Measurements from ENCODE around the gene ATF3.
"Not testable (repeated sequence)": the region's sequence is repeated elsewhere in the genome, so short reads cannot be mapped to it uniquely, and the experiment has no call there.

The ATF3 gene

GRCh38 chr1:212625781-212626450 is 17.4 kb downstream of the ATF3 start:
- no peak for DNase-seq (ENCODE audit: low read depth, low spot score)

- no peak for DNase-seq (ENCODE audit: low read depth, low spot score)
These were observed 19.5 kb downstream of the ATF3 start for GRCh38 chr1:212628046-212628445.

DNA sequence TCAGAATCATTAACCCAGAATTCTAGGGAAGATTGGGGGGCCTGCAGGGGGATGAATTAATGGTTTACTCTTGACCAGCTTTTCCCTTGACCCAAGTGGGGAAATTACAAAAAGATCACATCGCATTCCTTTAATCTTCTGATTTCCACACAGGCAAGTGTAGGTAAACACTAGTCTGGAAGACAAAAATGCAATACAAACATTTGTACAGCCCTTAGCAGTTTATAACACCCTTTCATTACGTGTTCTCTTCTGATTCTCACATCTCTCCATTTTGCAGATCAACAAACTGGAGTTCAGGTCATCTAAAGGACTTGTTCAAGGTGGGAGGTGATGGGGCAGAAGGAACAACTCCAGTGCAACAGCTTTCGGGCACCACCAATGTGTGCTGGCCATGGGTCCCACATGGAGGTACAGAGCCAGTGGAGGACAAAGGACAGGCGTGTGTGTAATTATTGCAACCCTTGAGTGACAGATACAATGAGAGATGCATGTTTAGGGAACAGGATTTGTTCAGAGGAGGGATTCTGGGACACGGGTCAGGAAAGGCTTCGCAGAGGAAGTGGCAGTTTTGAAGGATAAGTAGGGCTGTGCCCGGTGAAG is 20.4 kb downstream of the ATF3 start:
- DNase-seq (ENCODE audit: low read depth, low spot score): no peak

DNA sequence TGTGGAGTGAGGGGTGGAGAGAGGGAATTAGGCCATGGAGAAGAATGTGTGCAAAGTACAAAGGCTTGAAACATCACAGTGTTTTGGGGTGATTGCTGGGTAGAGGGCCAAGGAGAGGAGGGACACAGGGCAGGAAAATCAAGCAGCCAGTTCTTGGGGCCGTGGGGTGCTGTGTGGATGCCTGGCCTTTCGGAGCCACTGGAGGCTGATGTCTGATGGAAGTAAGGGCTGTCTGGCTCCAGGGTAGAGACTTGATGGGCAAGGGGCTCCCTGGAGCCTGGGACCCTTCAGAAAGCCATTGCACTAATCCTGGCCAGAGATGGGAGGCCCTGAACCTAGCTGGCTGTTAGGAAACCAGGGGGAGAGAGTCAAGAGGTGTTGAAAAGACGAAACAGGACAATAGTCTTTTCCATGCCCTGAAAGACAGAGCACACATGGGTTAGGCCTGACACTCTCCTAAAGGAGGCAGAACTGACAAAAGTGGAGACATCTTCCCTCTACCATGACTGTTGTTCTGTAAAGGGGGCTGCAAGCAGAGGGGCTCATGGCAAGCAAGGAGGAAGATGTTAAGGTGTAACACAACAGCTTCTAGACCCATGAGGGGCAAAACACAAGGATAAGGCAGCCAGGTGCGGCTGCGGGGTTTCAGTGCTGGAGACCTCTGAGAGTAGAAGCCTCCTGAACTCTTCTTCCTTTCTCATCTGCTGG is 21.0 kb downstream of the ATF3 start:
- DNase-seq (ENCODE audit: low read depth, low spot score): no peak

DNA sequence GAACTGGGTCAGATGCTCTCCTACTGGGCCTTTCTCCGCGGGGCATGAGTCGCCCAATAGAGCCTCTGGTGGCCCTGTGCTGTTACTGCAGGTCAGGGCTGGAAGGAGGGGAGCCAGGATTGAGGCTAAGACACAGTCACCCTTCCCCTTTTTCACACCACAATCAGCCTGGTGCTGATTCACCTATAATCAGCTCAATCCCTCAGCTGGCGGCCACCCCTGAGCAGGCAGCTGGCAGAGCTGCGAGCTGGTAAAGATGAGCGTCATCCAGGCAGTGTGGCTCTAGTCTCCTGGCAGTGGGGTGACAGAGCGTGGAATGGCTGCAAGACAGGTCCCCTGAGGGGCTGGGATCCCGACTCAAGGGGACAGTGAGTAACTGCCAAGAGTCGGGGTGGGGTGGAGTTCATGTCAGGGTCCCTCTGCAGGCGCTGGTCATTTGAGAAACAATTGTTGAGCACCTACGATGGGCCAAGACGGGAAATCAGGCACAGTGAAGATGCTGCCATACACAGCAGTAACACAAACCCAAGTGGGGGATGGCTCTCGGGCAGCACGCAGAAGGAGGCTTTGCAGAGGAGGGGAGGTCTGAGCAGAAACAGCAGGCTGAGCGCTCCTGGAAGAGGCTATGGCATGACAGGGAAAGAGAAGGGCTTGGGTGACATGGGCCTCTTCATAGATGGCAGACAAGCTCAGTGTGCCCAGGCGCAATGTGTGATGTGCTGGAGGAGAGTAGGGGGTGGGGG is 21.8 kb downstream of the ATF3 start:
- peak; percentile 26 for DNase-seq (ENCODE audit: low read depth, low spot score)

DNA sequence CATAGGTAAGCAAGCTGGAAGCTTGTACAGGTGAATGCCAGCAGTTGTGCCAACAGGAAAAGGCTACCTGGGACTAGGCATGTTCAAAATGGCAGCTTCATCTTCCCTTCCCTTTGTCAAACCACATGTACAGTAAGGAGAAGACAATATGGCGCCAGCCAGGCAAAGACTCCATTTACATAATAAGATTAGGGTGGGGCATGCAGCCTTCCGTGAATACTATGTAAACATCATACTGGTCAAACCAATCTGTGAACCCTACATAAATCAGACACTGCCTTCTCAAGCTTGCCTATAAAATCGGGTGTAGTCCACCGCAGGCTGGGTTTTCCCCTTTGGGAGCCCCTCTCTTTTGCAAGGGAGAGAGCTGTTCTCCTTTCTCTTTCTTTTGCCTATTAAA is 24.6 kb downstream of the ATF3 start:
- DNase-seq (ENCODE audit: low read depth, low spot score): no peak

DNA sequence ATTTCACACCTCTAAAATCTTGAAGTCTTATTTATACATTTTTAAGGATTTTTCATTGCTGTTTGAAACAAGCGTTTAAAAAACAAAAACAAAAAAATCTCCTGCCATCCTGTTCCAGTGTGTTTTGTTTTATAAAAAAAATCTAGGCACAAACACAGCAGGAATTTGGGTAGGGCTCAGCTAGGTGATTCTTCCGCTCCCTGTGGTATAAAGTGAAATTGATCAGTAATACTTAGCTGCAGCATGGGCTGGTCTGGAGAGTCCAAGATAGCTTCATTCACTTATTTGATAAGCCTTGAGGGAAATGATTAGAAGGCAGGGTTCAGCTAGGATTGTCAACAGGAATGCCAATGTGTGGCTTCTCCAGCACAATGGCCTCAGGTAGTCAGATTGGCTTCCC is 25.7 kb downstream of the ATF3 start:
- no peak for DNase-seq (ENCODE audit: low read depth, low spot score)

DNA sequence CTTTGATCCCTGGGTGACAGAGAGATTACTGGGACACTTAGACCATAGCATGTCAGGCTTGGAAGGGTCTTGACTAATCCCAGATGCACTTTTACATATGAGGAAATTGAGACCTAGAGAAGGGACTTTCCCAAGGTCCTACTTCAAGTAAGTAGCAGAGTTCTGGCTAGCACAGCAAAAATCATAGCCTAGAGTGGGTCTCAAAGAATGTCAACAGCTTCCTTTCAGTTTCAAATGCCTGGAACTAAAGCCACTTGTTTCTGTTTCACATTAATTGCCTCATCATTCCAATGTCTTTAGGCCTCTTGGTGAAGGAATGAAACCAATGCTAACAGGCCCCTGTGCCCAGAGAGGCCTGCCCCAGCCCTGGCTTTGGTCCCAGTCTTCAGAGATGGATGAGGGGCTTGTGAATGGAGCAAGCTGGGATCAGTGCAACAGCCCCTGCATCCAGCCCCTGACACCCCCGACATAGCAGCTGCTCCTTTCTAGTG is 26.6 kb downstream of the ATF3 start:
- DNase-seq (ENCODE audit: low read depth, low spot score): no peak

GRCh38 chr1:212637902-212638301 is 29.3 kb downstream of the ATF3 start:
- no peak for DNase-seq (ENCODE audit: low read depth, low spot score)

DNA sequence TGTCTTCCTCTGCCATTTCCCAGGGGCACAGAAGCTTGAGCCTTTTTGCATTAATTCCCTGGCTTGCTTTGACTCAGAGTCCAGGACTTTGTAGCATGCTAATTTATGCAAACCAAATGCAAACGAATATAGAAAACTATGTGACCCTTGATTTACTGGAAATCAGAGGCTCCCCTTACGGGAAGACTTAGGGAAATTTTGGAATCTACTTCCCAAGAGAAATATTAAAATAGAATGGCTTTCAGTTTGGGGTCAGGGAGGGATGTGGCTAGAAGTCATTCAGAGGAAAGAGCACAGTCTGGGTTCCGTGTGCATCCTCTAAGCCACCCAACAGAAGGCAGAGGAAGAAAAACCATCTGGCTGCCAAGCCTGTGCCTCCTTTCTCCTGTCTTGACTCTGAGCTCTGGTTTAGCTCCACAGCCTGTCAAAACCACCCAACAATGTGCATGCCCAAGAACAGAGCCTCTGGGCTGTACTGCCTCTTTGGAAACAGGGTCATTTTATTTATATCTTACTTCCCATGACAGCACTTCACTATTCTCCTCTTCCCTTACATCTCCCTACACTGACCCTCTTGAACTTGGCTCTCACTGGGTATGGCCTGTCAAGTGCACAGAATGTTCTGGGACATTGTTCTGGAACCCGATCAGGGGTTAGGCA is 30.1 kb downstream of the ATF3 start:
- DNase-seq (ENCODE audit: low read depth, low spot score): no peak

GRCh38 chr1:212639524-212639923 is 31.0 kb downstream of the ATF3 start:
- not testable (repeated sequence) for DNase-seq (ENCODE audit: low read depth, low spot score)

DNA sequence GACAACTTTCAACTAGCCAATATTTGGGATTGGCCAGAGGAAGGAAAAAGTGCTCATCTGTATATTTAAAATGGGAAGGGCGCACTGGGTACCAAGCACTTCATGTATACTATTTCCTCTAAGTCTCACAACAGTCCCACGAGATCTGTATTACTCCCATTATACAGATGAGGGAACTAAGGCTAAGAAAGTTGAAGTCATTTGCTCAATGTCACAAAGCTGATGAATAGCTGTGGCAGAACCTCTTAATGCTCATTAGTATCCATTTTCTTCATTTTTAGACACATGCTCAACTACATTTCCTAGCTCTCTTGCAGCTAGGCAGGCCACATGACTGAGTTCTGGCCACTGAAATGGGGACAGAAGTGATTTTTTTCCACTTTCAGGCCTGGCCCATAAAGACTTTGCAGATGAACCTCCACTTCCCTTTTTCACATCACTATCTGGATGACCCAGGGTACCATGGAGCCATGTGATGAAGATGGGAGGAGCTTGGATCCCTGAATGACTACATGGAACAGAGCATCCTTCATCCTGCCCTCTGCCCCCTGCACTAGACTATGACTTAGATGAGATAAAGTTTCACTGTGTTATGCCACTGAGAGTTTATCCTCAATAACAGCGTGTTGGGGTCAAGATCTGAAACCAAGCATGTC is 31.8 kb downstream of the ATF3 start:
- DNase-seq (ENCODE audit: low read depth, low spot score): no peak

- DNase-seq (ENCODE audit: low read depth, low spot score): no peak
These were observed 33.4 kb downstream of the ATF3 start for GRCh38 chr1:212641956-212642355.

- DNase-seq (ENCODE audit: low read depth, low spot score): no peak
These were observed 35.3 kb downstream of the ATF3 start for GRCh38 chr1:212643877-212644276.

- DNase-seq (ENCODE audit: low read depth, low spot score): no peak
These were observed 36.4 kb downstream of the ATF3 start for GRCh38 chr1:212644866-212645545.

GRCh38 chr1:212645546-212646543 is 37.3 kb downstream of the ATF3 start:
- DNase-seq (ENCODE audit: low read depth, low spot score): no peak

GRCh38 chr1:212646588-212646987 is 38.0 kb downstream of the ATF3 start:
- DNase-seq (ENCODE audit: low read depth, low spot score): no peak

DNA sequence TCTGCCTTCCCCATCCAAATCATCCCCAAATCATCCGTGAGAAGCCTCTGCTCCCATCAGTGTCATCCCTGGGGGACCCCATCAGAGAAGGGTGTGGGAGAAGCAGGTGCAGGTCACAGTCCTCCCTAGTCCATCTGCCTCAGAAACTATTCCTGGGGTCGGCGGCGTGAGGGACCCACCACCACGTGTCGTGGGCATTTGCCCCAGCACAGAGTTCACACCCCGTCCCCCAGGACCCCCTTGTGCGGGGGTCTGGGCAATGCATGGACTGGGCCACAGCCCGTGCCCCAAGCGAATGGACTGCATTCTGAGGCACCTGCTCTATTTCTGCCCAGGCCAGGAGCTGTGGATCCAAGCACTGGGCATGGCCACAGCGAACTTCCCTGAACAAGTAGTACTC is 38.4 kb downstream of the ATF3 start:
- no peak for DNase-seq (ENCODE audit: low read depth, low spot score)

DNA sequence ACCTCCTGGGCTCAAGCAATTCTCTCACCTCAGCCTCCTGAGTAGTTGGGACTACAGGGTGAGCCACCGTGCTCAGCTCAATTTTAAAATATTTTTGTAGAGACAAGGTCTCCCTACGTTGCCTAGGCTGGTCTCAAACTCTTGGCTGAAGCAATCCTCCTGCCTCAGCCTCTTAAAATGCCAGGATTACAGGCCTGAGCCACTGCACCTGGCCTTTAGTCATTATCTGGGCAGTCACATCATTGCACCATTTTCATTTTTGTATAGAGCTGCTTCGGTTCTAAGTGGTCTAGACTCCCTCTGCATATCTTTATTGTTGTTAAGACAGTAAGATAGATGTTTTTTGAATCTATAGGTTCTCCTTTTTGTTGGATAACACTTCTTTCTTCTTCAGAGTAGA is 39.9 kb downstream of the ATF3 start:
- DNase-seq (ENCODE audit: low read depth, low spot score): no peak

Measured in activated CD4-positive, CD25-positive, alpha-beta regulatory T cell treated with anti-CD3 and anti-CD28 coated beads, Interleukin-2, amount 50 U/mL, for 16 hours (primary cell).